Measurements from ENCODE around the gene TEX14.

GRCh38 chr17:58508341-58509067 lies 183.3 kb downstream of the TEX14 start:
- no peak for TF ChIP-seq CTCF (IDR thresholded peaks at IDR 0.05)
- TF ChIP-seq POLR2A (IDR thresholded peaks at IDR 0.05), result no peak
- TF ChIP-seq POLR2AphosphoS5 (IDR thresholded peaks at IDR 0.05), result no peak

Measured in breast epithelium (tissue), 3 donors.